Neural cell (in vitro differentiated cells): ENCODE data around the gene SLC34A1. TPM values are rescaled to one million over a fixed set of nuclear protein-coding genes. Genes with fewer than 3 reads are reported as not detected.

Source experiments
- H2AFZ ChIP-seq: fragments of 200-600, 300-800 bp; sonication (generic), shearing (Covaris generic); 2 replicates; pipeline ENCODE4 v1.6.0; 2014; ENCODE audit warnings: low read depth, mild to moderate bottlenecking, antibody characterized with exemption, low read length, moderate library complexity
- H3F3A ChIP-seq: fragments of 200-600 bp; shearing (Covaris generic); 2 replicates; pipeline ENCODE4 v1.6.1; 2016; ENCODE audit warnings: mild to moderate bottlenecking, moderate library complexity, mixed read lengths, antibody characterized with exemption, low read length; ENCODE audit not compliant: insufficient read depth, poor library complexity, severe bottlenecking
- H3K27ac ChIP-seq: fragments of 200-600, 300-800 bp; sonication (generic), shearing (Covaris generic); 2 replicates; pipeline ENCODE4 v1.5.1; 2014; ENCODE audit warnings: mild to moderate bottlenecking, low read length, moderate library complexity
- H3K27me3 ChIP-seq: fragments of 300-800, 200-600 bp; sonication (generic), shearing (Covaris generic); 2 replicates; pipeline ENCODE4 v1.6.0; 2014; ENCODE audit warnings: mild to moderate bottlenecking, low read depth, low read length, moderate library complexity; ENCODE audit not compliant: insufficient read depth
- H3K36me3 ChIP-seq: fragments of 300-800, 200-600 bp; sonication (generic), shearing (Covaris generic); 2 replicates; pipeline ENCODE4 v1.5.1; 2014; ENCODE audit warnings: mild to moderate bottlenecking, antibody characterized with exemption, low read length, moderate library complexity; ENCODE audit not compliant: insufficient read depth
- H3K4me2 ChIP-seq: fragments of 300-800, 200-600 bp; sonication (generic), shearing (Covaris generic); 2 replicates; pipeline ENCODE4 v1.6.0; 2014; ENCODE audit warnings: mild to moderate bottlenecking, low read length
- H3K4me3 ChIP-seq: fragments of 300-800, 200-600 bp; sonication (generic), shearing (Covaris generic); 2 replicates; pipeline ENCODE4 v1.5.1; 2014; ENCODE audit warnings: mild to moderate bottlenecking, low read length, moderate library complexity
- H3K79me2 ChIP-seq: fragments of 200-600 bp; shearing (Covaris generic); replicated peaks from 2 replicates; pipeline ENCODE4 v1.6.0; 2014; ENCODE audit warnings: mild to moderate bottlenecking, low read length, moderate library complexity; ENCODE audit not compliant: insufficient read depth
- H3K9ac ChIP-seq: fragments of 300-800, 200-600 bp; sonication (generic), shearing (Covaris generic); 2 replicates; pipeline ENCODE4 v1.6.1; 2016; ENCODE audit warnings: mild to moderate bottlenecking, low read length, mixed read lengths
- H3K9me2 ChIP-seq: fragments of 200-600 bp; shearing (Covaris generic); 2 replicates; pipeline ENCODE4 v1.6.1; 2016; ENCODE audit warnings: mild to moderate bottlenecking, low read length, mixed read lengths; ENCODE audit not compliant: insufficient read depth
- H3K9me3 ChIP-seq: fragments of 200-600, 300-800 bp; sonication (generic), shearing (Covaris generic); 2 replicates; pipeline ENCODE4 v1.6.1; 2016; ENCODE audit warnings: mild to moderate bottlenecking, mixed run types, low read length, moderate library complexity, mixed read lengths
- H4K20me1 ChIP-seq: fragments of 200-600 bp; shearing (Covaris generic); 2 replicates; pipeline ENCODE4 v1.6.1; 2016; ENCODE audit warnings: mild to moderate bottlenecking, mixed run types; ENCODE audit not compliant: insufficient read depth
- EP300 ChIP-seq: fragments of 450-650 bp; conservative IDR thresholded peaks from 2 replicates; pipeline ENCODE4 v1.6.1; 2014; ENCODE audit warnings: antibody characterized with exemption, mild to moderate bottlenecking, moderate library complexity; ENCODE audit not compliant: poor library complexity, severe bottlenecking
- EZH2 ChIP-seq: fragments of 200-600, 300-800 bp; shearing (Covaris generic), sonication (generic); IDR thresholded peaks from 2 replicates; pipeline ENCODE4 v1.6.1; 2014; ENCODE audit warnings: antibody characterized with exemption, low read length, borderline replicate concordance, mild to moderate bottlenecking; ENCODE audit not compliant: insufficient read depth, poor library complexity, severe bottlenecking
- MXI1 ChIP-seq: fragments of 450-650 bp; conservative IDR thresholded peaks from 2 replicates; pipeline ENCODE4 v1.6.1; 2014; ENCODE audit warnings: antibody characterized with exemption, mild to moderate bottlenecking; ENCODE audit not compliant: poor library complexity, severe bottlenecking
- POLR2AphosphoS5 ChIP-seq: IDR thresholded peaks from 2 replicates; pipeline ENCODE4 v1.6.1; 2012
- RAD21 ChIP-seq: fragments of 450-650 bp; conservative IDR thresholded peaks from 2 replicates; pipeline ENCODE4 v1.6.1; 2014; ENCODE audit warnings: antibody characterized with exemption, mild to moderate bottlenecking, moderate library complexity
- SMC3 ChIP-seq: fragments of 450-650 bp; conservative IDR thresholded peaks from 2 replicates; pipeline ENCODE4 v1.6.1; 2014; ENCODE audit warnings: antibody characterized with exemption, mild to moderate bottlenecking, moderate library complexity; ENCODE audit not compliant: poor library complexity
- TAF1 ChIP-seq: IDR thresholded peaks from 2 replicates; pipeline ENCODE4 v1.6.1; 2012; ENCODE audit warnings: low read depth
- polyA plus RNA-seq: library from polyadenylated mRNA; depleted of rRNA; stranded (reverse); fragments of >200 nt; gene quantifications from 2 replicates; pipeline ENCODE4 v1.2.3, GENCODE V29; 2014
- TF ChIP-seq, protein P1 (sequence below): fragments of 450-650 bp; IDR thresholded peaks from 2 replicates; pipeline ENCODE4 v1.5.1; 2014; ENCODE audit warnings: antibody characterized with exemption, mild to moderate bottlenecking, moderate library complexity; ENCODE audit not compliant: poor library complexity, severe bottlenecking
- TF ChIP-seq, protein P2 (sequence below): IDR thresholded peaks from 2 replicates; pipeline ENCODE4 v1.6.1; 2012; ENCODE audit warnings: borderline replicate concordance

SLC34A1 gene
- polyA plus RNA-seq, 1 donor from 2014 or later, result not detected

DNA sequence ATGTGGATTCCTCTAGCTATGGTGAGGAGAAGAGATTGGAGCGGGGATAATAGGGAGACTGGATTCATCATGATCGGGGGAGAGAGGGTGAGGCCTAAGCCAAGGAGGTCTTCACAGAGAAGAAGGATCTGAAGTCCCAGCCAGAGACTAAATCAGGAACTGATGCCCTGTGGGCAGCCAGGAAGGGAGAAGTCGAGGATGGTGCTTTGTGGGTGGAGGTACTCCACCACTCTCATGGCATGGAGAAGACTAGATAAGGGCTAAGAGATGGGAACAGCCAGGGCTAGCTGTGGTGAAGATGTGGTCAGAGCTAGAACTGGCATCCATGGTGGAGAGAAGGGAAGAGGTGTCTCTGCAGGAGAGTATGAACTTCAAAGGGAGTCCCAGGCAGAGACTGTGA lies 29.5 kb upstream of the SLC34A1 start:
- Histone ChIP-seq H3K9ac (no peak overlapping the region), H3K4me3 (no peak overlapping the region), H3K79me2 (peaks cover 16% of the 10 kb centered on the region), H3K36me3 (no peaks in the 10 kb centered on the region), H3F3A (no peaks in the 10 kb centered on the region), H3K27me3 (no peaks in the 10 kb centered on the region), H3K9me2 (no peaks in the 10 kb centered on the region), H2AFZ (no peak overlapping the region), H3K4me2 (no peak overlapping the region), H3K9me3 (no peaks in the 10 kb centered on the region), H4K20me1 (no peaks in the 10 kb centered on the region), H3K27ac (no peak overlapping the region)
- TF ChIP-seq, protein P1, sequence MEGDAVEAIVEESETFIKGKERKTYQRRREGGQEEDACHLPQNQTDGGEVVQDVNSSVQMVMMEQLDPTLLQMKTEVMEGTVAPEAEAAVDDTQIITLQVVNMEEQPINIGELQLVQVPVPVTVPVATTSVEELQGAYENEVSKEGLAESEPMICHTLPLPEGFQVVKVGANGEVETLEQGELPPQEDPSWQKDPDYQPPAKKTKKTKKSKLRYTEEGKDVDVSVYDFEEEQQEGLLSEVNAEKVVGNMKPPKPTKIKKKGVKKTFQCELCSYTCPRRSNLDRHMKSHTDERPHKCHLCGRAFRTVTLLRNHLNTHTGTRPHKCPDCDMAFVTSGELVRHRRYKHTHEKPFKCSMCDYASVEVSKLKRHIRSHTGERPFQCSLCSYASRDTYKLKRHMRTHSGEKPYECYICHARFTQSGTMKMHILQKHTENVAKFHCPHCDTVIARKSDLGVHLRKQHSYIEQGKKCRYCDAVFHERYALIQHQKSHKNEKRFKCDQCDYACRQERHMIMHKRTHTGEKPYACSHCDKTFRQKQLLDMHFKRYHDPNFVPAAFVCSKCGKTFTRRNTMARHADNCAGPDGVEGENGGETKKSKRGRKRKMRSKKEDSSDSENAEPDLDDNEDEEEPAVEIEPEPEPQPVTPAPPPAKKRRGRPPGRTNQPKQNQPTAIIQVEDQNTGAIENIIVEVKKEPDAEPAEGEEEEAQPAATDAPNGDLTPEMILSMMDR, result no peak
- TF ChIP-seq EP300 (no peak), RAD21 (no peak), SMC3 (no peak), TAF1 (no peak), POLR2AphosphoS5 (no peak)
- TF ChIP-seq, protein P2, sequence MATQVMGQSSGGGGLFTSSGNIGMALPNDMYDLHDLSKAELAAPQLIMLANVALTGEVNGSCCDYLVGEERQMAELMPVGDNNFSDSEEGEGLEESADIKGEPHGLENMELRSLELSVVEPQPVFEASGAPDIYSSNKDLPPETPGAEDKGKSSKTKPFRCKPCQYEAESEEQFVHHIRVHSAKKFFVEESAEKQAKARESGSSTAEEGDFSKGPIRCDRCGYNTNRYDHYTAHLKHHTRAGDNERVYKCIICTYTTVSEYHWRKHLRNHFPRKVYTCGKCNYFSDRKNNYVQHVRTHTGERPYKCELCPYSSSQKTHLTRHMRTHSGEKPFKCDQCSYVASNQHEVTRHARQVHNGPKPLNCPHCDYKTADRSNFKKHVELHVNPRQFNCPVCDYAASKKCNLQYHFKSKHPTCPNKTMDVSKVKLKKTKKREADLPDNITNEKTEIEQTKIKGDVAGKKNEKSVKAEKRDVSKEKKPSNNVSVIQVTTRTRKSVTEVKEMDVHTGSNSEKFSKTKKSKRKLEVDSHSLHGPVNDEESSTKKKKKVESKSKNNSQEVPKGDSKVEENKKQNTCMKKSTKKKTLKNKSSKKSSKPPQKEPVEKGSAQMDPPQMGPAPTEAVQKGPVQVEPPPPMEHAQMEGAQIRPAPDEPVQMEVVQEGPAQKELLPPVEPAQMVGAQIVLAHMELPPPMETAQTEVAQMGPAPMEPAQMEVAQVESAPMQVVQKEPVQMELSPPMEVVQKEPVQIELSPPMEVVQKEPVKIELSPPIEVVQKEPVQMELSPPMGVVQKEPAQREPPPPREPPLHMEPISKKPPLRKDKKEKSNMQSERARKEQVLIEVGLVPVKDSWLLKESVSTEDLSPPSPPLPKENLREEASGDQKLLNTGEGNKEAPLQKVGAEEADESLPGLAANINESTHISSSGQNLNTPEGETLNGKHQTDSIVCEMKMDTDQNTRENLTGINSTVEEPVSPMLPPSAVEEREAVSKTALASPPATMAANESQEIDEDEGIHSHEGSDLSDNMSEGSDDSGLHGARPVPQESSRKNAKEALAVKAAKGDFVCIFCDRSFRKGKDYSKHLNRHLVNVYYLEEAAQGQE, result no peak

DNA sequence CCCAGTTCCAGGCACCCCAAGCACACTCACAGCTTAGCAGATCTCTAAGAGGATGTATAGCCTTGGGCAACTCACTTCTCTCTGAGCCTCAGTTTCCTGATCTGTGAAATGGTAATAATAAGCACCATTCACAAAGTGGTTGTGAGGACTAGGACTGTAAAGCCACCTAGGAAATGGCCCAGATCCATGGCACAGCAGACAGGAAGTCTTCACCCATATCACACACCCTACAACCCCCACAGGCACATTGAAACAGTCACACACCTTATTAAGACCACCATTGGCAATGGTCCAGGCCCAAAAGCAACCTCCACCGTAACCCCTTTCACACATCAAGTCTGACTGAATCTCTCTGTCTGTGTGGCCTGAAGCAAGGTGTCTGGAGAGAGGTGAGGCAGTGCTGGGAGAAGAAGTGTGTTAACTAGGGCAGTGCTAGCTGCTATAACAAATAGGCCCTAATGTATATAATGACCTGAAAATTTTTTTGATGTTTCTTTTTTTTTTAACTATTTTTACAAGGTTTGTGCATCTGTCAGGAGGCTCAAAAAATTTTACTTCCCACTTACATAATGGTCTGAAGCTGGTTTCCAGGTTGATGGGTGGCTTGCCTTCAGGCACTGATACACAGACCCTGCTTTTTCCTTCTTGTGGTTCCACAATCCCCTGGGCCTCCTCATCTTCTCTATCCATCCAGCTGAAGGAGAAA lies 28.9 kb upstream of the SLC34A1 start:
- TF ChIP-seq, protein P2, result no peak
- TF ChIP-seq RAD21, result no peak
- no peak for TF ChIP-seq EP300
- TF ChIP-seq, protein P1, result no peak
- no peak for TF ChIP-seq SMC3
- TF ChIP-seq POLR2AphosphoS5, result no peak
- TF ChIP-seq TAF1, result no peak
- no peak for TF ChIP-seq MXI1
- no peak for TF ChIP-seq EZH2
- H3K27ac ChIP-seq, result no peak overlapping the region
- H4K20me1 ChIP-seq, result no peaks in the 10 kb centered on the region
- H3K9me2 ChIP-seq, result no peaks in the 10 kb centered on the region
- no peak overlapping the region for H3K4me3 ChIP-seq
- H2AFZ ChIP-seq, result no peak overlapping the region
- H3K9me3 ChIP-seq, result no peaks in the 10 kb centered on the region
- H3K36me3 ChIP-seq, result no peaks in the 10 kb centered on the region
- H3K9ac ChIP-seq, result no peak overlapping the region
- H3K79me2 ChIP-seq, result peaks cover 10% of the 10 kb centered on the region
- no peaks in the 10 kb centered on the region for H3F3A ChIP-seq
- H3K4me2 ChIP-seq, result no peak overlapping the region
- no peaks in the 10 kb centered on the region for H3K27me3 ChIP-seq
